AG04450 (cell line): Measurements from ENCODE around the gene SRPRB. TPM values are rescaled to one million over a fixed set of nuclear protein-coding genes. Genes with fewer than 3 reads are reported as not detected.

Experiments used
- CTCF ChIA-PET: fragments of 300-600, 350-600 bp; formaldehyde crosslinking; extraction: SDS; loops from one replicate; lab custom pipeline; 2022; ENCODE audit warnings: antibody characterized with exemption, inconsistent platforms; lab: Charles Lee
- POLR2A ChIA-PET: fragments of 350-600 bp; formaldehyde crosslinking; extraction: SDS; loops from one replicate; lab custom pipeline; 2021; ENCODE audit warnings: antibody characterized with exemption, inconsistent platforms; lab: Yijun Ruan, JAX
- DNase-seq: peaks from one replicate; pipeline ENCODE4 v3.0.0-alpha.2; 2011; ENCODE audit warnings: low read depth, low spot score
- H3K27ac ChIP-seq: one replicate; pipeline ENCODE4 v1.5.1; 2012; ENCODE audit warnings: low read depth, low read length, control low read depth
- H3K27me3 ChIP-seq: one replicate; pipeline ENCODE4 v1.6.0; 2012; ENCODE audit warnings: low read length; ENCODE audit not compliant: control insufficient read depth, insufficient read depth
- H3K4me3 ChIP-seq: 2 replicates; pipeline ENCODE4 v1.5.1; 2011; ENCODE audit warnings: mild to moderate bottlenecking, low read depth, low read length, control low read depth
- H3K9me3 ChIP-seq: 2 replicates; pipeline ENCODE4 v1.5.1; 2012; ENCODE audit warnings: low read length; ENCODE audit not compliant: control insufficient read depth, insufficient read depth
- polyA plus RNA-seq: library from polyadenylated mRNA; depleted of rRNA; stranded (reverse); fragments of >200 nt; gene quantifications from 2 replicates; pipeline ENCODE4 v1.2.3, GENCODE V29; 2011
- TF ChIP-seq, protein P1 (sequence below): IDR thresholded peaks from 2 replicates; pipeline ENCODE4 v1.5.1; 2011; ENCODE audit warnings: low read depth, low read length, control low read depth, inconsistent platforms

Gene SRPRB
- polyA plus RNA-seq, 1 experiment = 61.6 TPM

DNA sequence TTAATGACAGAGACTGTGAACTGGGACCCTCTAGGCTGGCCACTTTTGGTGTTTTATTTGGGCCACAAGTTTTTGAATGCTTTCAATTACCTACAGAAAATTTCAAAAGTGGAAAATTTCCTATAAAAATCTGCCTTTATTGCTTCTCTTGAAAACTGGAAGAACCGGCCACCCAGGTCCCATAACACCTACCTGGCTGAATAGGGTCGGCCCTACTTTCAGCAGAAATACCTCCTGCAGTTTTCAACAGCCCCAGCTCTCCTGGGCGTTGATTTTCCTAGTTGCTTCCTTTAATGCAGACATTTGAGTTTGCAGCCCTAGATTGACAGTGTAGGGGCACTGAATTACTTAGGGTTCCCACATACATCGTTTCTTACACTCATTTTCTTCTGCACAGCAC lies 719 bp upstream of the SRPRB start:
- Histone ChIP-seq H3K27ac (no peak overlapping the region), H3K4me3 (peak overlapping the region; percentile 96; the same call in 1 of the 2 replicates), H3K9me3 (no peaks in the 10 kb centered on the region; the same call in 1 of the 2 replicates), H3K27me3 (no peaks in the 10 kb centered on the region)
- ChIA-PET CTCF (interaction anchor here (1.5 kb wide), 2 partner anchors 8 to 14 kb away, joined by 3 to 7 read pairs; no protein-coding TSS in a partner anchor), POLR2A (no interaction called here)
- TF ChIP-seq, protein P1, sequence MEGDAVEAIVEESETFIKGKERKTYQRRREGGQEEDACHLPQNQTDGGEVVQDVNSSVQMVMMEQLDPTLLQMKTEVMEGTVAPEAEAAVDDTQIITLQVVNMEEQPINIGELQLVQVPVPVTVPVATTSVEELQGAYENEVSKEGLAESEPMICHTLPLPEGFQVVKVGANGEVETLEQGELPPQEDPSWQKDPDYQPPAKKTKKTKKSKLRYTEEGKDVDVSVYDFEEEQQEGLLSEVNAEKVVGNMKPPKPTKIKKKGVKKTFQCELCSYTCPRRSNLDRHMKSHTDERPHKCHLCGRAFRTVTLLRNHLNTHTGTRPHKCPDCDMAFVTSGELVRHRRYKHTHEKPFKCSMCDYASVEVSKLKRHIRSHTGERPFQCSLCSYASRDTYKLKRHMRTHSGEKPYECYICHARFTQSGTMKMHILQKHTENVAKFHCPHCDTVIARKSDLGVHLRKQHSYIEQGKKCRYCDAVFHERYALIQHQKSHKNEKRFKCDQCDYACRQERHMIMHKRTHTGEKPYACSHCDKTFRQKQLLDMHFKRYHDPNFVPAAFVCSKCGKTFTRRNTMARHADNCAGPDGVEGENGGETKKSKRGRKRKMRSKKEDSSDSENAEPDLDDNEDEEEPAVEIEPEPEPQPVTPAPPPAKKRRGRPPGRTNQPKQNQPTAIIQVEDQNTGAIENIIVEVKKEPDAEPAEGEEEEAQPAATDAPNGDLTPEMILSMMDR = no peak
- no peak for DNase-seq

GRCh38 chr3:133805384-133805701 lies 272 bp upstream of the SRPRB start:
- H3K9me3 ChIP-seq = no peaks in the 10 kb centered on the region; the same call in 1 of the 2 replicates
- ChIA-PET CTCF (interaction anchor here (1.5 kb wide), 1 partner anchor 13 kb away, joined by 7 read pairs; no protein-coding TSS in a partner anchor), POLR2A (no interaction called here)
- peak overlapping the region; percentile 96 for H3K4me3 ChIP-seq
- TF ChIP-seq, protein P1 = no peak
- no peaks in the 10 kb centered on the region for H3K27me3 ChIP-seq
- no peak for DNase-seq
- H3K27ac ChIP-seq = no peak overlapping the region

GRCh38 chr3:133812872-133813271 lies 7.3 kb downstream of the SRPRB start:
- POLR2A ChIA-PET = no interaction called here
- no peaks in the 10 kb centered on the region for H3K9me3 ChIP-seq
- TF ChIP-seq, protein P1 = no peak
- H3K4me3 ChIP-seq = no peak overlapping the region
- no peak overlapping the region for H3K27ac ChIP-seq
- H3K27me3 ChIP-seq = no peaks in the 10 kb centered on the region
- DNase-seq = no peak
- CTCF ChIA-PET = interaction anchor here (0.8 to 1.2 kb wide), 4 partner anchors 9 to 399 kb away, joined by 3 to 4 read pairs (median 3); no protein-coding TSS in a partner anchor

DNA sequence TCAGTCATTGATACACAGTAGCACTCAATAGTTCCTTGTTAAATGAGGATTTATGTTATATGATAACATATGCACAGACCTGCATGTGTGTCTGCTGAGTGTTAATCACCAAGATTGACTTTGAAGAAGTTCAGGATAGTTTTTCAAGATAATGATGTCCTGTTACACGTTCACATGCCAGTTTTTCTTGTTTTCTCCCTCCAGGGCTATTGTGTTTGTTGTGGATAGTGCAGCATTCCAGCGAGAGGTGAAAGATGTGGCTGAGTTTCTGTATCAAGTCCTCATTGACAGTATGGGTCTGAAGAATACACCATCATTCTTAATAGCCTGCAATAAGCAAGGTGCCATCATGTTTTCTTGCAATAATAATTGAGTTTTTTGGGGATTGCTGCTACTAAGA lies 9.8 kb downstream of the SRPRB start:
- CTCF ChIA-PET = no interaction called here
- no peak for DNase-seq
- POLR2A ChIA-PET = no interaction called here
- Histone ChIP-seq H3K27ac (no peak overlapping the region), H3K4me3 (no peak overlapping the region), H3K9me3 (no peaks in the 10 kb centered on the region), H3K27me3 (no peaks in the 10 kb centered on the region)
- TF ChIP-seq, protein P1 = no peak

DNA sequence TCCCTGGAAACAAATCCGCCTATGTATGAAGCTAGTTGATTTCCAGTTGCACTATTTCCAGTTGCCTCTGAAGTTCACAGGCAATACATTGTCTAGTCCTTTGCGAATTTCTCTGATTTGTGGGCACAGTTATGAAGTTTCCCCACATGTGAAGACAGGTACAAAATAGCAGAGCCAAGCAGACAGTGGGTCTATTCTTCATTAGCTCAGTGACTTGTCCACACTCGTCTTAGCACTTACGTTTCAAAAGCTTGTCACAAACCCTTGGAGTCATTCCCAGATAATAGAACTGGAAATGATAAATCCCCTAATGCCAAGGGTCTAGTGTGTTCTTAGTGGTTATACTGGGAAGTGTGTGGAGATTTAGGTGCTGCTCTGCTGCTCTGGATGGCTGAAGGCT lies 14.5 kb downstream of the SRPRB start:
- no peak overlapping the region for H3K27ac ChIP-seq
- CTCF ChIA-PET = interaction anchor here (0.7 to 2.3 kb wide), 6 partner anchors 89 to 729 kb away, joined by 3 to 12 read pairs (median 4); no protein-coding TSS in a partner anchor
- H3K9me3 ChIP-seq = no peaks in the 10 kb centered on the region
- POLR2A ChIA-PET = interaction anchor here (0.7 kb wide), 1 partner anchor 213 kb away, joined by 3 read pairs; no protein-coding TSS in a partner anchor
- H3K27me3 ChIP-seq = no peaks in the 10 kb centered on the region
- DNase-seq = no peak
- H3K4me3 ChIP-seq = no peak overlapping the region
- TF ChIP-seq, protein P1 = no peak
